Measurements from ENCODE around the gene ESYT3. TPM values are rescaled to one million over a fixed set of nuclear protein-coding genes. Genes with fewer than 3 reads are reported as not detected.

ESYT3 gene
- total RNA-seq, 1 experiment from 2014 or later = 0.44 TPM

GRCh38 chr3:138471481-138471880 is 37.1 kb downstream of the ESYT3 start:
- intact Hi-C loops (cut with micrococcal nuclease) = no loop called here
- peaks cover 6% of the 10 kb centered on the region for H3K4me1 Mint-ChIP-seq (ENCODE audit: insufficient read depth, unreplicated experiment)
- peaks cover 4% of the 10 kb centered on the region for H3K36me3 Mint-ChIP-seq (ENCODE audit: insufficient read depth, unreplicated experiment)
- H3K4me3 Mint-ChIP-seq (ENCODE audit: unreplicated experiment) = no peak overlapping the region
- BruUV-seq (replicated peaks) = no TSS peak
- no peak overlapping the region for H3K27ac Mint-ChIP-seq (ENCODE audit: low read depth, unreplicated experiment)
- POLR2A ChIA-PET = interaction anchor here (1.0 kb wide), 1 partner anchor 11 kb away, joined by 3 read pairs; no protein-coding TSS in a partner anchor
- no peak for TF ChIP-seq CTCF (IDR thresholded peaks at IDR 0.05; ENCODE audit: unreplicated experiment)
- DNase-seq (ENCODE audit: unreplicated experiment) = no peak
- H3K27me3 Mint-ChIP-seq (ENCODE audit: insufficient read depth, unreplicated experiment) = no peaks in the 10 kb centered on the region
- H3K9me3 Mint-ChIP-seq (ENCODE audit: unreplicated experiment) = no peaks in the 10 kb centered on the region
- CTCF ChIA-PET = interaction anchor here (0.6 to 1.2 kb wide), 4 partner anchors 8 to 97 kb away, joined by 3 to 4 read pairs (median 4); no protein-coding TSS in a partner anchor

- no peak for DNase-seq (ENCODE audit: unreplicated experiment)
- intact Hi-C loops (cut with micrococcal nuclease) = no loop called here
- no peak overlapping the region for H3K27ac Mint-ChIP-seq (ENCODE audit: low read depth, unreplicated experiment)
- H3K9me3 Mint-ChIP-seq (ENCODE audit: unreplicated experiment) = no peaks in the 10 kb centered on the region
- no TSS peak for BruUV-seq (replicated peaks)
- peaks cover 6% of the 10 kb centered on the region for H3K4me1 Mint-ChIP-seq (ENCODE audit: insufficient read depth, unreplicated experiment)
- ChIA-PET CTCF (interaction anchor here (0.7 to 1.2 kb wide), 3 partner anchors 55 to 154 kb away, joined by 3 to 4 read pairs (median 4); no protein-coding TSS in a partner anchor), POLR2A (interaction anchor here (0.6 to 1.0 kb wide), 2 partner anchors 11 to 15 kb away, joined by 3 read pairs; no protein-coding TSS in a partner anchor)
- no peaks in the 10 kb centered on the region for H3K27me3 Mint-ChIP-seq (ENCODE audit: insufficient read depth, unreplicated experiment)
- H3K4me3 Mint-ChIP-seq (ENCODE audit: unreplicated experiment) = no peak overlapping the region
- H3K36me3 Mint-ChIP-seq (ENCODE audit: insufficient read depth, unreplicated experiment) = peaks cover 4% of the 10 kb centered on the region
- no peak for TF ChIP-seq CTCF (IDR thresholded peaks at IDR 0.05; ENCODE audit: unreplicated experiment)
Observed at GRCh38 chr3:138472141-138472825, 37.9 kb downstream of the ESYT3 start.

GRCh38 chr3:138473391-138473790 is 39.0 kb downstream of the ESYT3 start:
- ChIA-PET CTCF (no interaction called here), POLR2A (no interaction called here)
- intact Hi-C loops (cut with micrococcal nuclease) = no loop called here
- H3K36me3 Mint-ChIP-seq (ENCODE audit: insufficient read depth, unreplicated experiment) = peaks cover 4% of the 10 kb centered on the region
- H3K4me3 Mint-ChIP-seq (ENCODE audit: unreplicated experiment) = no peak overlapping the region
- BruUV-seq (replicated peaks) = no TSS peak
- no peaks in the 10 kb centered on the region for H3K9me3 Mint-ChIP-seq (ENCODE audit: unreplicated experiment)
- no peak for TF ChIP-seq CTCF (IDR thresholded peaks at IDR 0.05; ENCODE audit: unreplicated experiment)
- no peaks in the 10 kb centered on the region for H3K27me3 Mint-ChIP-seq (ENCODE audit: insufficient read depth, unreplicated experiment)
- no peak overlapping the region for H3K27ac Mint-ChIP-seq (ENCODE audit: low read depth, unreplicated experiment)
- DNase-seq (ENCODE audit: unreplicated experiment) = no peak
- H3K4me1 Mint-ChIP-seq (ENCODE audit: insufficient read depth, unreplicated experiment) = peaks cover 12% of the 10 kb centered on the region

- CTCF ChIA-PET = no interaction called here
Observed at GRCh38 chr3:138474163-138474562, 39.7 kb downstream of the ESYT3 start.

More at GRCh38 chr3:138474163-138474562, 39.7 kb downstream of the ESYT3 start:
- Mint-ChIP-seq H3K27me3 (ENCODE audit: insufficient read depth, unreplicated experiment) (no peaks in the 10 kb centered on the region), H3K27ac (ENCODE audit: low read depth, unreplicated experiment) (no peak overlapping the region), H3K4me3 (ENCODE audit: unreplicated experiment) (no peak overlapping the region), H3K36me3 (ENCODE audit: insufficient read depth, unreplicated experiment) (peaks cover 4% of the 10 kb centered on the region), H3K4me1 (ENCODE audit: insufficient read depth, unreplicated experiment) (peaks cover 6% of the 10 kb centered on the region), H3K9me3 (ENCODE audit: unreplicated experiment) (no peaks in the 10 kb centered on the region)
- no peak for DNase-seq (ENCODE audit: unreplicated experiment)
- no peak for TF ChIP-seq CTCF (IDR thresholded peaks at IDR 0.05; ENCODE audit: unreplicated experiment)
- POLR2A ChIA-PET = interaction anchor here (0.6 to 1.6 kb wide), 2 partner anchors 43 to 146 kb away, joined by 3 read pairs; no protein-coding TSS in a partner anchor
- intact Hi-C loops (cut with micrococcal nuclease) = no loop called here
- BruUV-seq (replicated peaks) = no TSS peak
